GM18870 (cell line): ENCODE data around the gene REPS2.

Source experiments
- ATAC-seq: cut with Tn5 transposase; IDR thresholded peaks from one replicate; pipeline ENCODE4 v1.9.1; 2021; ENCODE audit warnings: moderate library complexity; ENCODE audit not compliant: unreplicated experiment

The REPS2 gene

DNA sequence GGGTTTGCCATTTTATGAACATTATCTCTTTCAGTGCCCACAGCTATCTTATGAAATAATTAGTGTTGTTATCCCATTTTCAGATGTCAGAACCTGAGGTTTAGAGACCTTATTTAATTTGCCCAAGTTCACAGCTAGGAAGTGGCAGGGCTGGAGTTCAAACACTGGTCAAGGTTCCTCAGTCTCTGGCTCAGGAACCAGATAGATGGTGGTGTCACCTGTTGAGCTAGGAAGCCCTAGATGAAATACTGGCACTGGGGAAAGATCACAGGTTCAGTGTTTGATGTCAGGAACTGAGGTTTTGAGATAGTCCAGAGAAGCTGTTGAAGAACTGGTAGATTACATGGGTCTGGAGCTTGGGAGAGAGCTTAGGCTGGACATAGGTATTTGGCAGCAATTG lies 85.4 kb downstream of the REPS2 start:
- no peak for ATAC-seq

DNA sequence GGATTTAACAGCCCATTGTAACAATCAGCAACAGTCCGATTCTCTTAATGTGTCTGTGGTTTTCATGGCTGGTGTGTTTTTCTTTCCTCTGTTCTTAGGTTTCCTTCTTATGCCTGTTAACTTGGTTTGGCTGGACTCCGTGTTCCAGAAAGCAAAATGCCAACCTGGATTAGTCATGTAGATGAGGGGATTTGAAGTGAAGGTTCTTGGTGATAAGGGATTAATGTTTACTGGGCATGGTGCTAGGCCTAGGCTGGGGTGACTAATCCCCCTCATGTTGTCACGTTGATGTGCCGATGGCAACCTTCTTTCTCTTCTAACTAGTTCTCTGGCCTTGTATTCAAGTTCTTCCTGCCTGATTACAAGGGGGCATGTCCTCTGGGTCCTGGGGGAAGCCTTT lies 85.9 kb downstream of the REPS2 start:
- ATAC-seq = no peak

DNA sequence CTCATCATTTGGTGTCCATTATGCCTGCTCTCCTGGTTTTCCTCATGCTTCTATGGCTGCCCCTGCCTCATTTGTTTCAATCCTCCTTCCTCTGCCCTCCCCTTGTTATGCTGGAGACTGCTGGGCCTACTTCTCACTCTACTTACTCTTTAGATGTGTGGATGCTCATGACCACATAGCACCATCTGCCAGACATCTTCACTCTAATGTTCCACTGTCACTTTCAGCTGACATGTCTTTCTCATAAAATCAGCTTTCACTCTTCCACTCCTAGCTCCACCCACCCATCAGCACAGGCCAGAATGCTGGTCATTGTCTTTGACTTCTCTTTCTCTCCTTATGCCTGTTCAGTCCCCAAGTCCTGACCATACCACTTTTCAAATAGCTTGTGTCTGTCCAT lies 86.8 kb downstream of the REPS2 start:
- no peak for ATAC-seq

DNA sequence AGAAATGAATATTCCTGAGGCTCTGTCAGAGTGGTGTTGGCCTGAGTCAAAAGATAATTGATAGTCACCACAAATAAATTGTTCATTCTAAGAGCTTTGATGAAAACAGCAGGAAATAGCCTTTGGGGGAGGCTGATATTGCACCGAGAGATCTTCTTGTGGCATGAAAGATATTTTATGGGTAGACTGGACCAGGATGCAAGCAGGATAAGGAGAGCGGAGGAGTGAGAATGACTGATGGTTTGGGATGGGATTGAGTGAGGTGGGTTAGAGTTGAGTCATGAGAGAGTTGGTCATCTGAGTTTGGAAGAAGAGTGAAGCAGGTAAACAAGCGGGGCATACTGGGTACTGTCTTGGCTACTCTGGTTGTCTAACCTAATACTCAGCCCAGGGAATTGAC lies 88.7 kb downstream of the REPS2 start:
- no peak for ATAC-seq

DNA sequence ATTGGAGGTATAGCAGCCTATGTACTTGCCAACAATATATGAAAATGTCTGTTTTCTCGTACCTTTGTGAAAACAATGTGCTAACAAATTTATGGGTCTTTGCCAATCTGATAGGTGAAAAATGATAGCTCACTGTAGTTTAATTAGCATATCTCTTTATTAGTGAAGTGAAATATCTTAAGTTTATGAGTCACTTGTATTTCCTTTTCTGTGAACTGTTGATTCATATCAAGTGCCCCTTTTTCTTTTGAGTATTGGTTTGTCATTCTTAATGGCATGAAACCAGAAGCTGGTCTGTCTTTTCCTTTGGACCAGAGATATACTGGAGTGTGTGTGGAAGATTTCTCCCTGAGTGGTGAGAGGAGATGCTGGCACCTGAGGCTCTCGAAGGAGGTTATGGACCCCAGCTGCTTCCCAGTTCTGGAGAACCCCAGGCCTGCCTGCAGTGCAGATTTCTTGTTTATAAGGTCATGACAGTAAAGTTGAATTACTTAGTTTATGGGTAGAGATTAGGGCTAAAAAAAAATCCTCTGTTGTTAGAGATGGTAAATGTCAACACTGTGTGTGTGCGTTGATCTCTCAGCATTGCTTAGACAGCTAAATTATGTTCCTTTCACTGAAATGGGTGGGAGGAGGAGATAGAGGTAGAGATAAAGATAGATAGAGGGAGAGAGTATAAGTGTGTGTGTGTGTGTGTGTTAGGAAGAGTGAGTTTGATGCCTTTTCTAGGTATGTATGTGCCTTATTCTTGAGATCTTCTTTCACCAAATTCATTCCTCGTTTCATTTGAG lies 89.9 kb downstream of the REPS2 start:
- no peak for ATAC-seq

DNA sequence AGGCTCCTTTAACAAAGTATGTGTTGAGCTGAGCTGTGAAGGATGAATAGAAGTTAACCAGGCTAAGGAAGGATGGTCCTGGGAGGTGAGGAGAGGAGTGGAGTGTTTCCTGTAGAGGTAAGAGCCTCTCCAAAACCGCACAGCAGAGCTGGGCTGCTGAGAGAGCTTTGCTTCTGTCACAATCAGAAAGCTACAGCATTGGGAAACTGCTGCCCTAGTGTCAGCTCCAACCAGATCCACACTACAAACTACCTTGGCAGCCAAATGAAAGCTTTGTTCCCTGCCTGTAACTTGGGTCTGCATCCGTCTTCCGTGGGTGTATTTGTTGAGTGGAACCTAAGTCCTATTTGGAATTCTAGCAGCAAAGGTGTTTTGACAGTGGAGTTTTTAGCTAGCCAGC lies 91.8 kb downstream of the REPS2 start:
- ATAC-seq = no peak

DNA sequence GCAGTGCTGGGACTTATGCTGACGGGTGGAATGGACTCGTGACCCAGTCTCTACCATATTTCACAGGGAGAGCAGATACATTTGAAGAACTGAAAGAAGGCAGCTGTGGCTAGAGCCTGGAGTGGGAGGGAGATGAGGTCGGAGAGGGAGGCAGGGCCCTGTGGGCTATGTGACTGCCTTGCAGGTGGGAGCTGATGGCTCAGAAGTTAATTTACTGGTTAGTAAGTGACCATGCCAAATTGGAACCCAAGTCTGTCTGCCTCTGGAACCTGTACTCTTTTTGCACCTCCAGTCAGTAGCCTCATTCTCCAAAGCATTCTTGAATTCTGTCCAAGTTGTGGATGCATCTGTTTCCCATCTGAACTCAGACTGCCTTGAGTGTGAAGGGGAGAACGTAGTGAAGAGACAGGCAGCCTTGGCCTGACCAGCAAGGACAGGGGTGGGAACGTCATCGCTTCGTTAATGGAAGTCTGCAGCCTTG lies 92.3 kb downstream of the REPS2 start:
- no peak for ATAC-seq

DNA sequence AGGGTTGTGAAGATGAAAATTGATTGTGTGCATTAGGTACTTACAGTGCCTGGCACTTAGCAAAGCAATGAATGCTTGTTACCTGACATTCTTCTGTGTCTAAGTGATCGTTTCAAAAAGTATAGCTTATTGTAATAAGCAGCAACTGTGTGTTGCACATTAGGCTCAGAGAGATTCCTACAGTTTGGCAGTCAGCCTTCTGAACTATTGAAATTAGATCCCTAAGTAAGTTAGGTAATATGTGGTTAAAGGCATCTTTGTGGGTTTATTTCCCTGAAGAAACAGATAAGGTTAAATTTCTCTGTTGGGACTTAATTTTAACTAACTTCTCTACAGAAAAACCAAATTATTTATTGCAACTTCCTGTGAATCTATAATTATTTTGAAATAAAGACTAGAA lies 93.4 kb downstream of the REPS2 start:
- ATAC-seq = no peak

DNA sequence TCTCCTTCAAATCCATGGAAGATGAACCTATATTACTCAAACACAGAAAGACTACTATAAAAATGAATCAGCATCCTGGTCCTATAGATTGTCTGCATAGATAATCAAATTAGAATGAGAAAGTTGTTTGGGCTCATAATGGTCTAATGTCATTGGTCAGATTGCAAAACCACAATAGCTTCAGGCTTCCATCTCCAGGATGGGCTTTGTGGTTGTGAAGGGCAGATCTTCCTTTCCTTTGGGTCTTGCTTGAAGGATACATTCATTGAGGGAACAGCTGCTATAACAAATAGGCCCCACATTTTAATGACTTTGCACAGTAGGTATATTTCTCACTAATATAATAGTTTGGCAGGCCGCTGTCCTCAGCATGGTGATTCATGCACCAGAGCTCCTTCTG lies 94.3 kb downstream of the REPS2 start:
- ATAC-seq = no peak

DNA sequence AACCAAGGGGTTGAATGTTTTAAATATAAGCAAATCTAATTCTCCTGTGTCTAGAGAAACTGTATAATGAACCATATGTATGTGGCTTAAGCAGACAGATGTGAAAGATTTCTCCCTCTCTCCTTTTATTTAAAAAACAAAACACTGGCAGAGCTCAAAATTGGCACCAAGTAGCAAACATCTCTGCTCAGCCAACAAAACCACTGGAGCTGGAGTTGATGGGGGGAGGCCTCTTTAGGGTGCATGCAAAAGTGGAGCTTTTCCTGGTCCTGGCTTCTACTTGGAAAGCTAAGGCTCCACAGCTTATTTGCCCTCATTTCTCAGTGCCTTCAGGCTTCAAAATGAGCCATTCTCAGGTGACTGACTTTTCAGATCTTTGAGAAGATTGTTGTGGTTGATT lies 95.6 kb downstream of the REPS2 start:
- ATAC-seq = no peak

DNA sequence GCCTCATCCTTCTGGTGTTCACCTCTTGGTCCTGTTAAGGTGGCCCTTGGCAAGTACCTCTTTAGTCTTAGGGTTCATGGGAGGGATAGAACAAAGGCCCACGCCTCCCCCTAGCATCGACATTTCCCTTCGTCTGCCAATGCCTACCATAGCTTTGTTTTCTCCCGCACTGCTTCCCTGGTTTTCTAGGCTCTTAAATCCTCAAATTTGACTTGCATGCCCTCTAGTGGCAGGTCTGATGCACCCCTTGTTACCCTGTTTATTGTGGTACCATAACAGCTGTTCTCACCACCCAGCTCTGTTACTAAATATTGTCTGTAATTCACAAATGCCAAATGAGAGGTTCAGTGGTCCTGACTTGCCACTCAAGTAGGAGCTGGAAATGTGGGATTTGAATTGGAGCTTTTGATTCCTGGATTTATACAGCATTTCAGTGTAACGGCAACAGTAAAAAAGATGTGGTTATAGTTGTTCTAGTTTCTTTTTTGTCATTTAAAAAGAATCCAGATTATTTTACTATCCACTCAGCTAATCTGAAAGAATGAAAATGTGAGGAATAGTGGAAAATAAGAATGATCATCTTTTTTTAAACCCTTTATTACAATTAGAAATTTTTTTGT lies 100.1 kb downstream of the REPS2 start:
- no peak for ATAC-seq

DNA sequence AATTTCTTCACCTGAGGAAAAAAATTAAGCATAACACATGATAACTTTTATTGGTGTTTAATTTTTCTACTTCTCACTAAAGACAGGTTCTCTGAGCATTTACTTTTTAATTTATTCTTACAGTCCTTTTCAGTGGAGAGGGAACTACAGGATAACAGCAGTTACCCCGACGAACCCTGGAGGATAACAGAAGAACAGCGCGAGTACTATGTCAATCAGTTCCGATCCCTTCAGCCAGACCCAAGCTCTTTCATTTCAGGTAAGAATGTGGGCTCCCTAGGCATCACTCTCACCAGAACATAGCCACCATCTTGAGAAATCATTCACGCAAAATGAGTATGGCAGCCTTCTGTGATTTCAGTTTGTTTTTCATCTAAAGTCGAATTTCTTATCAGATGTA lies 100.8 kb downstream of the REPS2 start:
- no peak for ATAC-seq

DNA sequence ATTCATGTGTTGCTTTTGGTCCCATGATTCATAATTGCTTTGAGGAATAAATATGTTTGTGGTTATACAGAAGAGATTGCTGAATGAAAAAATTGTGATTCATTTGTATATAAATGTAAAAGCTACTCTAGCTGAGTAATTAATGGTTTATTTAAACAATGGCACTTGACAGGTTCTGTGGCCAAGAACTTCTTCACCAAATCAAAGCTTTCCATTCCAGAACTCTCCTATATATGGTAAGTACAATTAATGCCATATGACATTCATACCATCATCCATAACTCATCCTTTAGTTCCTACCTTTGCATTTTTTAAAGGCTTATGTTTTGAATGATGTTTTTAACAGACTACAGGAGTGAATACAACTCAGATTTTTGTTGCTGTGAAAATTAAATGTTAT lies 105.8 kb downstream of the REPS2 start:
- ATAC-seq = no peak

DNA sequence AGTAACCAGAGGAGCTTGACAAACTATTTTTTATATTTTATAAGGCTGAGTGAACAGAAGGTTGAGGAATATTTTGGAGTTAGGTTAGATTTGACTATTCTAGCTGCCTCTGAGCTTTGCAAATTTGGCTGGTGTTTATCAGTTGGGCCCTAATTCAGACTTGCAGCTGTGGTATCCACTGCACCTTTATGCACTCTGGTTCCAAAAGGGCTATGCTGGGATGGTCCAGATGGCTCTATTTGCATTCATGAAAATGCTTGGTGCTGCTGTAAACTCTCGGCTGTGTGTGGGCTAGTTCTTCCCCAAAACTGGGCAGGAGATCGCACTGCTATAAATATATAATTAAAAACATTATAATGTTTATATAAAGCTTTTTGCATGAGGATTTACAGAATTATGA lies 106.3 kb downstream of the REPS2 start:
- no peak for ATAC-seq

DNA sequence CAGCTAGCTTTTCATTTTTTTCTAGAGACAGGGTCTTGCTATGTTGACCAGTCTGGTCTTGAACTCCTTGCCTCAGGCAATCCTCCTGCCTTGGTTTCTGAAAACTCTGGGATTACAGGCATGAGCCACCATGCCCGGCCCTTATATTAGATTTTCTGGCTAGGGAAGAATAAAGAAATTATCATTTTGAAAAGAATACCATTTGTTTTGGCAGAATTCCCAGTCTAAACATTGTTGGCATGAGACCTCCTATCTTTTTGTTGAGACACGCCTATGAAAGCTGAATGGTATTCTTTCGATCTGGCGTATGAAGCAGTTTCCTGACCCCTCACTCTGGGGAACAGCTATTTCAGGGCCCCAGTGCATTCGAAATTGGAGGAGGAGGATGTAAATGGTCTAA lies 107.0 kb downstream of the REPS2 start:
- ATAC-seq = no peak

DNA sequence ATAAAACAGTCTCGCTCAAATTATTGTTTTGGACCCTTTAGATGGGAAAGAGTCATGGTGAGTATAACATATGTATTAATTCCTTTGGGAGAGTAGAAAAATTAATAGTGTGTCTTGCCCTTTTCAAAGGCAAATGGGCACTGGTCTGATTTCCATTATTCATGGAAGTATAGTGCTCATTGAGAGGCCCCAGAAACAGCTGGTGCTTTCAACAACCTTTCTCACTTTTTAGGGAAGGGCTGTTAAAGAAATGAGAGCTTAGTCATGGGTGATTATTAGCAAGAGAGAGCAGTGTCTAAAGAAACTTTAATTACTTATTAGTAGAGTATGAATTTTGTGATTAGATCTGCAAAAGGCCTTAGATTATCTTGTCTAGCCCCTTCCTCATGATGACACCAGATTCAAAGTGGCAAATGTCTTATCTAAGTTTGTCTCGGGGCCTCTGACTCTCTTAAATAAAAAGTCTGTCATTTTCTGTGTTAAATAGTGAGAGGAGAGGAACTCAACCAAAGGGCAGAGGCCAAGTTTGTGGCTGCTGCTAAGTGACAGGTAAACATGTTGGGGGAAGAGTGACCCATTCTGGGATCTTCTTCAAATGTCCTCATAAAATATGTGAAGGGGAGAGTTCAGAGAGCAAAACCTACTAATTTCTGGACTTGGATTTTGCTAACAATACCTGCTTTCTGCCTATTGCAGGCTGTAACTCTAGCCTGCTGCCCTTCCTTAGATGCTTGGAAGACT lies 110.6 kb downstream of the REPS2 start:
- no peak for ATAC-seq

DNA sequence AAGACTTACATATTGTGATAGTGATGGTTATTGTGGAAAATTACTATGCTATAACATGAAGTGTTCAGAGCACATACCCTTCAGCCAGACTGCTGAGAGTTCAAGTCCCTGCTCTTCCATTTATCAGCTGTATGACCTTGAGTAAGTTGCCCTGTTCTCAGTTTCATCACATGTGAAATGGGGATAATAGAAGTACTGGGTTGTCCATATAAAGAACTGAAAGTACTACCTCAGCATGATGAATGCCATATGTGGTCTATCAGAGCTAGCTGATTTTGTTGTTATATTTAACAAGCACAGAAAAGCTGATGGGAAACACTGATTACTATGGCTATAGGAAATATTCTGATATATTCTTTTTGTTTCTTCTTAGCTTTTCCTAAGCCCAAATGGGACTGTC lies 115.6 kb downstream of the REPS2 start:
- ATAC-seq = no peak

DNA sequence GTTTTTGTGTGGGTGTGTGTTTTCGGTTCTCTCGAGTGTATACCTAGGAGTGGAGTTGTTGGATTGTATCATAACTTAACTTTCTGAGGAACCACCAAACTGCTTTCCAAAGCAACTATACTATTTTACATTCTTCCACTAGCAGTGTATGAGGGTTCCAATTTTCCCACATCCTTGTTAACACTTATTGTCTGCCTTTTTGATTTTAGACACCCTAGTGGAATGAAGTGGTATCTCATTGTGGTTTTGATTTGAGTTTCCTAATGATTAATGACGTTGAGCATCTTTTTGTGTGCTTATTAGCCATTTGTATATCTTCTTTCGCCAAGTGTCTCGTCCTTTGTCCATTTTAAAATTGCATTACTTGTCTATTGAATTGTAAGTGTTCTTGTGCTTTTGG lies 118.6 kb downstream of the REPS2 start:
- no peak for ATAC-seq

DNA sequence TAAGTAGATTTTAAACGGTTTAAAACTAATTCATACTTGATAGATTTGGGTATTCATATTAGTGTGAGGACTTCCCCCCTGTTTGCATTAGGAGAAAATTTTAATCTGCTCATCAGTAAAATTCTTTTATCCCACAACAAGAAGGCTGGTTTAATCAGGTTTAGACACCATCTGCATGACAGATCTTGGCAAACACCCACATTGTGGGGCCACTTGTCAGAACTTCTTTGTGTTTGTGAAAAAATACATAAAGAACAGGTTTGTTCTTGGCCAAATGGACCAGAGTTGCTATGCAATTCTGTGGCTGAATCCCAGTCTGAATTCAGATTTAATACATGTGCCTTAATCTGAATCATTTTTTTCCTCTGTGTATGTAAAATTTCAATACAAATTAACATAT lies 121.1 kb downstream of the REPS2 start:
- ATAC-seq = no peak

DNA sequence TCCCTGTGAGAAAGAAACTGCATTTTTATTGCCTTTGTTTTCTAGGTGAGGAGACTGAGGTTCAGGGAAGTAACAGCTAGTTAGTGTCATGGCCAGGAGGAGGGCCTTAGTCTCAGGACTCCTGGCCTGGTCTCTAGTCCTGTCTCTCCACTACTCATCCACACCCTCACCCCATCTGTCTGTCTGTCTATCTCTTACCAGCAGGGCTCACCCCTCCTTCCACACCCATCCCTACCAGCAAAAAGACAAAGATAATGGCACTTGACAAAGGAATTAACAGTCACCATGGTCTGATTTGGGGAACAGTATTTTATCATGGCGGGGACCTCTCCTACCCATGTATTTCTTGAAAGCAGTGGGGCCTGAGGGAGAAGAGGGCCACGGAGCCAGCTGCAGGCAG lies 125.8 kb downstream of the REPS2 start:
- no peak for ATAC-seq

DNA sequence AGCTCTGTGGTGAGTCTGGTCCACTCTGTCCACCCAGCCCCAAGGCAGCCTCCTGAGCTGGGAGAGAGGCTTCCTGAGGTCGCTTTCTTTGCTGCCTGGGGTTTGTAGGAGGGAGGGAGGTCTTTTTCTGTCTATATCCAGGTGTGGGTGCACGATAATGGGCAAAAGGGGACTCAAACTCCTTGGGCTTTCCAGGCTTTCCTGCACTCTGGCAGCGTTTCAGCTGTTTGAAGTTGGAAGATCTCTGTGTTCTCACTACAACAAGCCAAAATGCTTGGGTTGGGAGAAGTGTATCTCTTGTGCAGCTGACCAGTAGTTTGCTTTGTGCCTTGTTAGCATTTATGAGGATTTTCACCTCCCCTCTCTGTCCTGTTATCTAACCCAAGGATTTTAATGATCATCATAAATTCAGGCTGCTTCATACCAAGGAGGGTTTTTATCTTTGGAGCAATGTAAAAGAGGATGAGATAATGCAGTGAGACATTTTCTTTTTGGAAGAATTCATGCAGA lies 126.3 kb downstream of the REPS2 start:
- no peak for ATAC-seq

DNA sequence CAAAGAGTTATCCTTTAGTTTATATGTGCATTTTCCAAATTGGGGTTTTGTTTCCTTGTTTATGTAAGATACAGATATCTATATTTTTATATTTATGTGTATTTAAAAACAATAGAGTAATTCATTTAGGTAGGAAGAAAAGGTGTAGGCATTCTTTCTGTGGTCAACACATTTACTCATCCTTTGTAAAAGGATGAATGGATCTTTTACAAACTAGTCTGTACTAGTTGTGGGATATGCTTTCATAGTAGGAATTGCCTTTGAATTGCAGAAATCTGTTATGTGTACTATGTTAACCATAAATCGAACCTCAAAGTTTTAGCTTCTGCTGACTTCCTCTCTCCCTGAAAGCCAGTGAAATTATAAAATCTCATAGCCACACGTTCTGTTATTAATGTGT lies 128.5 kb downstream of the REPS2 start:
- ATAC-seq = no peak
